Stimulated activated CD4-positive, alpha-beta T cell treated with anti-CD3 and anti-CD28 coated beads, Interleukin-2, amount 100 ng/mL, for 48 hours (primary cell): ENCODE measurements around the gene SEMA6A.

Experiments
- DNase-seq, 2 donors: peaks; one replicate each; pipeline ENCODE4 v3.0.0-alpha.2; 2020

The SEMA6A gene

GRCh38 chr5:116574367-116575325, at the start of gene SEMA6A:
TSS of gene SEMA6A (minus strand) at chr5:116574823. CDS start at chr5:116504944, 69,879 bp downstream.
- peak; percentile 62 to 67 for DNase-seq

GRCh38 chr5:116622375-116623050, 47.9 kb upstream of the SEMA6A start:
- DNase-seq, result no peak

GRCh38 chr5:116621599-116621998, 47.0 kb upstream of the SEMA6A start:
- DNase-seq, result no peak

- no peak for DNase-seq
Observed at GRCh38 chr5:116616876-116617275, 42.3 kb upstream of the SEMA6A start.

- DNase-seq, result no peak
Observed at GRCh38 chr5:116614603-116614920, 39.9 kb upstream of the SEMA6A start.

- DNase-seq, result no peak
Observed at GRCh38 chr5:116613445-116613844, 38.8 kb upstream of the SEMA6A start.

- no peak for DNase-seq
Observed at GRCh38 chr5:116612431-116612830, 37.8 kb upstream of the SEMA6A start.

GRCh38 chr5:116605310-116606070, 30.9 kb upstream of the SEMA6A start:
- no peak for DNase-seq

- DNase-seq, result no peak
Observed at GRCh38 chr5:116604805-116605204, 30.2 kb upstream of the SEMA6A start.

- no peak for DNase-seq
Observed at GRCh38 chr5:116600876-116601275, 26.3 kb upstream of the SEMA6A start.

GRCh38 chr5:116598911-116599310, 24.3 kb upstream of the SEMA6A start:
- no peak for DNase-seq

- no peak for DNase-seq
Observed at GRCh38 chr5:116595498-116595897, 20.9 kb upstream of the SEMA6A start.

GRCh38 chr5:116593340-116593739, 18.7 kb upstream of the SEMA6A start:
- no peak for DNase-seq

GRCh38 chr5:116585227-116585626, 10.6 kb upstream of the SEMA6A start:
- DNase-seq, result no peak

GRCh38 chr5:116583862-116584222, 9.2 kb upstream of the SEMA6A start:
- DNase-seq, result no peak

GRCh38 chr5:116583085-116583861, 8.7 kb upstream of the SEMA6A start:
- no peak for DNase-seq

- no peak for DNase-seq
Observed at GRCh38 chr5:116581910-116582309, 7.3 kb upstream of the SEMA6A start.

- no peak for DNase-seq
Observed at GRCh38 chr5:116579144-116579543, 4.5 kb upstream of the SEMA6A start.

- DNase-seq, result no peak
Observed at GRCh38 chr5:116578676-116579075, 4.1 kb upstream of the SEMA6A start.

- DNase-seq, result no peak
Observed at GRCh38 chr5:116577064-116577788, 2.6 kb upstream of the SEMA6A start.

GRCh38 chr5:116576053-116576713, 1.6 kb upstream of the SEMA6A start:
- peak in 1 of 2 donors; percentile 53 for DNase-seq
